Immature natural killer cell (primary cell): ENCODE results near the gene MMRN2. TPM values are rescaled to one million over a fixed set of nuclear protein-coding genes. Genes with fewer than 3 reads are reported as not detected.

Experiments used
- DNase-seq, 3 donors: peaks; one replicate each; pipeline ENCODE4 v3.0.0; 2022; ENCODE audit warnings: mixed read lengths in 1 of 3
- H3K27ac Mint-ChIP-seq, 6 donors: one replicate each; pipeline ENCODE4 v1.8.0; 2020; ENCODE audit warnings: mixed read lengths in 6 of 6, mild to moderate bottlenecking in 5 of 6, inconsistent platforms in 4 of 6, moderate library complexity in 3 of 6
- H3K27me3 Mint-ChIP-seq, 3 donors: one replicate each; pipeline ENCODE4 v1.8.0; 2020 to 2021; ENCODE audit warnings: low read depth in 3 of 3, mild to moderate bottlenecking in 3 of 3, mixed read lengths in 3 of 3, moderate library complexity in 3 of 3, inconsistent platforms in 1 of 3
- H3K36me3 Mint-ChIP-seq, 3 donors: one replicate each; pipeline ENCODE4 v1.8.0; 2020; ENCODE audit warnings: mixed read lengths in 3 of 3, inconsistent platforms in 2 of 3, mild to moderate bottlenecking in 2 of 3
- H3K4me1 Mint-ChIP-seq, 2 donors: one replicate each; pipeline ENCODE4 v1.8.0; 2020; ENCODE audit warnings: inconsistent platforms in 2 of 2, mild to moderate bottlenecking in 2 of 2, mixed read lengths in 2 of 2, moderate library complexity in 1 of 2
- H3K4me3 Mint-ChIP-seq, 5 donors: one replicate each; pipeline ENCODE4 v1.8.0; 2020; ENCODE audit warnings: mild to moderate bottlenecking in 5 of 5, mixed read lengths in 5 of 5, inconsistent platforms in 3 of 5, moderate library complexity in 3 of 5
- H3K9me3 Mint-ChIP-seq, 6 donors: one replicate each; pipeline ENCODE4 v1.8.0; 2020; ENCODE audit warnings: mild to moderate bottlenecking in 6 of 6, mixed read lengths in 6 of 6, inconsistent platforms in 4 of 6, moderate library complexity in 3 of 6
- polyA plus RNA-seq, 3 donors: library from polyadenylated mRNA; unstranded; fragments of 300-500 nt; fragmentation: Illumina TruSeq; gene quantifications; one replicate each; pipeline ENCODE4 v1.2.3, GENCODE V29; 2021

Gene MMRN2
- polyA plus RNA-seq, 3 donors from 2014 or later = not detected

- H3K27me3 Mint-ChIP-seq = peaks cover 1 to 7% (median 3%) of the 10 kb centered on the region in 3 donors
- no peak for DNase-seq
- H3K4me1 Mint-ChIP-seq = peaks cover 10 to 12% of the 10 kb centered on the region in 2 donors
- no peak overlapping the region for H3K4me3 Mint-ChIP-seq
- H3K27ac Mint-ChIP-seq = no peak overlapping the region
- H3K36me3 Mint-ChIP-seq = no peaks in the 10 kb centered on the region
- H3K9me3 Mint-ChIP-seq = no peaks in the 10 kb centered on the region
Observed at GRCh38 chr10:86976362-86977056, 19.1 kb upstream of the MMRN2 start.

GRCh38 chr10:86974484-86974883 lies 17.1 kb upstream of the MMRN2 start:
- Mint-ChIP-seq H3K4me1 (peaks cover 15 to 18% of the 10 kb centered on the region in 2 donors), H3K9me3 (no peaks in the 10 kb centered on the region), H3K36me3 (no peaks in the 10 kb centered on the region), H3K27ac (peak overlapping the region in 1 of 6 donors; percentile 54), H3K4me3 (no peak overlapping the region), H3K27me3 (peaks cover 1 to 10% (median 6%) of the 10 kb centered on the region in 3 donors)
- DNase-seq = no peak

DNA sequence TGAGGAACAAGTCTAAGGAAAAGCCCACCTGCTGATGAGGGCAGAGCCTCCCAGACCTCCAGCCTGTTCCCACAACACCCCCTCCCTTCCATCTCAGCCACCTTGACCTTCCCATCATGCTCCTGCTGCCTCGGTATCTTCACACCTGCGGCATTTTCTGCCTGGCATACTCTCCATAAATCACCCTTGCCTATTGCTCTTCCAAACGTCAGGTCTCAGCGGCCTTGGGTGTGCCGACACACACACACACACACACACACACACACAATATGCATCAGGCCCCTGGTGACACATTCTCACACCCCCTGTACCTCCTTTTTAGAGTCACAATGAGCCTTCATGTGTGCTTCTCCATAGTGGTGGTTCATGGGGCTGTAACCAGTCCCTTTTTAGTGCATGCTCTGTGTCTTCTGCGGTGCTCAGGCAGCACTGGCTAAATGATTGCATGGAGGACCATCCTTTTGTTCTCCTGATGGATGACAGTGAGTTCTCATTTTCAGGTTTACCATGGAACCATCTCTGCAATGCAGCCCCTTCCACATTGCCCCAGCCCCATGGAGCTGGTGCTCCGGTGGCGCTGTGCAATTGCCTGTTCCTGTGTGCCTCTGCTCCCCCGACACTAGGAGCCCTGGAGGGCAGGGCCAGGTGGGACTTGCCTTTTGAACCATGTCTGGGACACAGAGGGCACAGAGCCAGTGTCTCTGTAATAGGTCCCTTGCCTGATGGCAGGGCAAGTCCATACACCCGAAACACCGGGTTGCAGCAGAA lies 15.4 kb upstream of the MMRN2 start:
- H3K27ac Mint-ChIP-seq = peak overlapping the region in 5 of 6 donors; percentile 12 to 70 (median 46)

GRCh38 chr10:86971232-86971991 lies 14.0 kb upstream of the MMRN2 start:
- peak; percentile 72 to 85 (median 80) for DNase-seq
- Mint-ChIP-seq H3K36me3 (no peaks in the 10 kb centered on the region), H3K4me1 (peaks cover 21 to 22% of the 10 kb centered on the region in 2 donors), H3K27ac (peak overlapping the region; percentile 1 to 86 (median 66)), H3K27me3 (peaks cover 4 to 10% (median 6%) of the 10 kb centered on the region in 3 donors), H3K4me3 (peak overlapping the region; percentile 83 to 89 (median 88)), H3K9me3 (no peaks in the 10 kb centered on the region)

More for the DNA sequence above, 15.4 kb upstream of the MMRN2 start:
- peaks cover 17 to 18% of the 10 kb centered on the region in 2 donors for H3K4me1 Mint-ChIP-seq
- H3K9me3 Mint-ChIP-seq = no peaks in the 10 kb centered on the region
- peak overlapping the region; percentile 53 to 83 (median 69) for H3K4me3 Mint-ChIP-seq
- H3K27me3 Mint-ChIP-seq = peaks cover 1 to 10% (median 6%) of the 10 kb centered on the region in 3 donors
- DNase-seq = no peak
- H3K36me3 Mint-ChIP-seq = no peaks in the 10 kb centered on the region

DNA sequence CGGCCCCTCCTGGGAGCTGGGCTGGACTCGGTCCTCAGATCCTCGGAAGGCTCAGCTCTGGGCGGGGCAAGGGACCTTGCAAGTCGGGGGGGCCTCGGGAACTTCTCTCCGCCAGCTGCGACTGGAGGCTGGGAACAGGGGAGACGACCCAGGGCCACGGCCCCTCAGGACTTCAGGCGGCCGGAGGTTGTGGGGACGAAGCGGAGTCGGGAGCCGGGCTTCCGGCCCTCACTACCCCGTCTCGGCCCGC lies 13.5 kb upstream of the MMRN2 start:
- no peaks in the 10 kb centered on the region for H3K36me3 Mint-ChIP-seq
- peaks cover 4 to 10% (median 6%) of the 10 kb centered on the region in 3 donors for H3K27me3 Mint-ChIP-seq
- H3K27ac Mint-ChIP-seq = peak overlapping the region in 3 of 6 donors; percentile 28 to 69 (median 30)
- DNase-seq = no peak
- peak overlapping the region; percentile 69 to 82 (median 75) for H3K4me3 Mint-ChIP-seq
- peaks cover 26 to 27% of the 10 kb centered on the region in 2 donors for H3K4me1 Mint-ChIP-seq
- no peaks in the 10 kb centered on the region for H3K9me3 Mint-ChIP-seq

GRCh38 chr10:86970162-86970981 lies 13.0 kb upstream of the MMRN2 start:
- H3K36me3 Mint-ChIP-seq = no peaks in the 10 kb centered on the region
- H3K4me3 Mint-ChIP-seq = peak overlapping the region; percentile 72 to 82 (median 75)
- DNase-seq = no peak
- peak overlapping the region in 4 of 6 donors; percentile 28 to 69 (median 30) for H3K27ac Mint-ChIP-seq
- H3K4me1 Mint-ChIP-seq = peaks cover 27 to 29% of the 10 kb centered on the region in 2 donors
- peaks cover 5 to 10% (median 6%) of the 10 kb centered on the region in 3 donors for H3K27me3 Mint-ChIP-seq
- H3K9me3 Mint-ChIP-seq = no peaks in the 10 kb centered on the region

DNA sequence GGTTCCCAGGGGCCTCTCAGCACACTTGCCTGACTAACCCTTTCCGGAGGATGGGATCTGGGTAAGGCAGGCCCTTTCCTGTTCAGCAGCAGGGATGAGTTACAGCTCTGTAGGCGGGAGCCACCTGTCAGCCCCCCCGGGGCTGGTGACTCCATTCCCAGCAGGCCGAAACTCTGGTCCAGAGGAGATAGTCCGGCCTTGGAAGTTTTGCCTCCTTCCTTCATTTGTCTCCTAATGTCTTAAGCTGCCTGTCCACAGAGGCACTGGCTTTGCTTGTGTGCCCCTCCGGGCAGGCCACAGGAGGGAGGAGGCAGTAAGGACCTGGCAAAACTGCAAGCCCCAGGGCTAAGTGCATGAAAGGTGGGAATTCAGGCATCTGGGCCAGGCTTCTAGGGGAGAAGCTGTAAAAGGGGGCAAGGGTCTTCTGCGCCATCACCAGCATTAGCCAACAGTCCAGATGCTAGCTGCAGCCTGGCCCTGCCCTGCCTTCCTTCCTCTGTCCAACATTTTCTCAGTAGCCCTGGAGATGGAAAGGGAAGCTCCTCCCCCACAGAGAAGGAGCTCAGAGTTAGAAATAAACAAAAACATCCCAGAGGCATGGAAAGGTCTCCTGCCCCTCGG lies 12.1 kb upstream of the MMRN2 start:
- H3K27ac Mint-ChIP-seq = no peak overlapping the region
- H3K36me3 Mint-ChIP-seq = no peaks in the 10 kb centered on the region
- H3K9me3 Mint-ChIP-seq = no peaks in the 10 kb centered on the region
- H3K27me3 Mint-ChIP-seq = peaks cover 6 to 10% (median 7%) of the 10 kb centered on the region in 3 donors
- no peak for DNase-seq
- peaks cover 27 to 29% of the 10 kb centered on the region in 2 donors for H3K4me1 Mint-ChIP-seq
- H3K4me3 Mint-ChIP-seq = peak overlapping the region; percentile 21 to 79 (median 54)

DNA sequence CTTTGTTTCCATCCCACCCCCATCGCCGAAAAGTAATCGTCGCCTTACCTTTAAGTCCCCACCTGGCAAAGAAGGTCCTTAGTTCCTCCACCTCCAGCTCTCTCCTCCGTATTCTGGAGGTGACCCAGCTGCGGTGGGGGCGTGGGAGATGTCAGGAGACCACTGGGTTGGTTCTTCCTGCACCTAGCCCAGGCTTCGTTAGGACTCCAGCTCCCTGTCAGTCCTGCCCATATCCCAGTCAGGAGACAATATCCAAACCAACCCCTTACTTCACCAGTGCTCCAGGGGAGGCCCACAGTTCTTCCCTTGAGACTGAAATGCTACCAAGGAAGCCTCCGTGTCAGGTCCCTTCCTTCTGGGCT lies 11.6 kb upstream of the MMRN2 start:
- peak overlapping the region in 1 of 5 donors; percentile 8 for H3K4me3 Mint-ChIP-seq
- DNase-seq = no peak

DNA sequence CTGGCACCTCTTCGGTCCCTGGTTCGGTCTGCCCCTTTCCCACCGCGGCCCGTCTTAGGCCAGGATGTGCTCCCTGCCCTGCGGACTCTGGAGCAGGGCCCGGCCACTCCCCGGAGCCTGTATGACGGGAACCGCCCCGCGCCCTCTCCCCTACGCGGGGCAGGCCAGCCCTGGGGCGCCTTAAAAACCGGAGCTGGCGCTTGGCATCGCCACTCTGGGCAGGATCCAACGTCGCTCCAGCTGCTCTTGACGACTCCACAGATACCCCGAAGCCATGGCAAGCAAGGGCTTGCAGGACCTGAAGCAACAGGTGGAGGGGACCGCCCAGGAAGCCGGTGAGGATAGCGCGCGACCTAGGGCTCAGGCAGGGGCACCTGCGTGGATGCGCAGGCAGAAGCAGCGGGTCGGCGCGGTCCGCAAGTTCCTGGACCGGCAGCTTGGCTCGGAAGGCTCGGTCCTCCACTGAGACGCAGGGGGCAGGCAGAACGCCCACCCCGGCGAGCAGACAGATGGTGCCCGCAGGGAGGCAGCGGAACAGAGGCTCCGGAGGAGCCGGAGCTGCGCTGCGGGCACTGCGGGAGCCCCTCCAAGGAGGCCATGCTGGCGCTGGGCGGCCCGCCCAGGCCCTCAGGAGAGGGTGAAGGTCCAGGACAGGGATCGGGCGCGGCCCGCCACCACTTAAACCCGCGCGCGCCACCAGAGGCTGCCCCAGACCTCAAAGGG lies 11.0 kb upstream of the MMRN2 start, which contains the start of gene ADIRF:
Gene ADIRF (plus strand): TSS at position 212 of the 723 bp plus-strand sequence. CDS start 63 bp downstream, at position 275.
- Mint-ChIP-seq H3K4me1 (peaks cover 27 to 29% of the 10 kb centered on the region in 2 donors), H3K4me3 (peak within 1 kb of the TSS in 1 of 5 donors; percentile 8)

More for the DNA sequence above, 11.6 kb upstream of the MMRN2 start:
- Mint-ChIP-seq H3K27me3 (peaks cover 4 to 10% (median 7%) of the 10 kb centered on the region in 3 donors), H3K9me3 (no peaks in the 10 kb centered on the region), H3K36me3 (no peaks in the 10 kb centered on the region), H3K4me1 (peaks cover 27 to 29% of the 10 kb centered on the region in 2 donors), H3K27ac (no peak overlapping the region)

DNA sequence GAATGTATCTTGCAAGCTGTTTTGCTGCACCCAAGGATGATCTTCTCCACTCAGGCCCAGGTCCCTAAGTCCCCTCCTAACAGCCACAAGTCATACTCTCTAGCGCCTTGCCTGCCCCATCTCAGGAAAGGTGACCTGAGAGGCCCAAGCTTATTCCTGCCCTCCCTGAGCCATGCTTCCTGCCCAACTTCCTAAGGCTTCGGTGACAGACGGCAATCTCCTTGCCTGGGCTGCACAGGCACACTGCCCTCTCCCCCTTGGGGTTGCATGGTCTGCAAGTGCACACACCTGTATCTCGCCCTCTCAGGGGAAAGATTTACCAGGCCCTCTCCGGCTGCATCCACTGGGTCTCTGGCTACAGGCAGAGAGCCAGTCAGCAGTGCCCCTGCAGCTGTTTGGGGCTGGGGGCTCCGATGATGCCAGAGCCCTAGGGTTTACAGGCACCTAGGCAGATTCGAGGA lies 10.1 kb upstream of the MMRN2 start:
- Mint-ChIP-seq H3K27ac (no peak overlapping the region), H3K9me3 (no peaks in the 10 kb centered on the region), H3K4me3 (no peak overlapping the region), H3K4me1 (peaks cover 23 to 25% of the 10 kb centered on the region in 2 donors), H3K27me3 (peaks cover 3 to 7% (median 5%) of the 10 kb centered on the region in 3 donors), H3K36me3 (no peaks in the 10 kb centered on the region)
- no peak for DNase-seq

More for the DNA sequence above, 11.0 kb upstream of the MMRN2 start, which contains the start of gene ADIRF:
- H3K9me3 Mint-ChIP-seq = no peaks in the 10 kb centered on the region
- peaks cover 4 to 9% (median 7%) of the 10 kb centered on the region in 3 donors for H3K27me3 Mint-ChIP-seq
- DNase-seq = no peak
- H3K36me3 Mint-ChIP-seq = no peaks in the 10 kb centered on the region
- H3K27ac Mint-ChIP-seq = no peak within 1 kb of the TSS

- Mint-ChIP-seq H3K9me3 (no peaks in the 10 kb centered on the region), H3K27ac (no peak overlapping the region), H3K27me3 (peaks cover 3 to 7% (median 5%) of the 10 kb centered on the region in 3 donors)
Observed at GRCh38 chr10:86965986-86966654, 8.7 kb upstream of the MMRN2 start.

GRCh38 chr10:86964847-86965190 lies 7.4 kb upstream of the MMRN2 start:
- H3K27me3 Mint-ChIP-seq = peaks cover 0 to 6% (median 4%) of the 10 kb centered on the region in 3 donors
- H3K36me3 Mint-ChIP-seq = no peaks in the 10 kb centered on the region
- peaks cover 9 to 14% of the 10 kb centered on the region in 2 donors for H3K4me1 Mint-ChIP-seq
- H3K27ac Mint-ChIP-seq = no peak overlapping the region
- DNase-seq = no peak
- no peak overlapping the region for H3K4me3 Mint-ChIP-seq
- H3K9me3 Mint-ChIP-seq = no peaks in the 10 kb centered on the region

More at GRCh38 chr10:86965986-86966654, 8.7 kb upstream of the MMRN2 start:
- no peak for DNase-seq
- peaks cover 14 to 18% of the 10 kb centered on the region in 2 donors for H3K4me1 Mint-ChIP-seq
- H3K36me3 Mint-ChIP-seq = no peaks in the 10 kb centered on the region
- H3K4me3 Mint-ChIP-seq = peak overlapping the region in 2 of 5 donors; percentile 21 to 63
